ENCODE results near the gene P2RX2.

Gene P2RX2

GRCh38 chr12:132618683-132619043 lies at the start of gene P2RX2:
Gene P2RX2 (plus strand): TSS chr12:132618776. CDS start chr12:132618817, 41 bp downstream.
- no peak for DNase-seq

GRCh38 chr12:132568826-132569480 lies 49.6 kb upstream of the P2RX2 start:
- DNase-seq = no peak

GRCh38 chr12:132569856-132570480 lies 48.6 kb upstream of the P2RX2 start:
- DNase-seq = no peak

- DNase-seq = no peak
These were observed 47.9 kb upstream of the P2RX2 start for GRCh38 chr12:132570635-132571034.

GRCh38 chr12:132571051-132571450 lies 47.5 kb upstream of the P2RX2 start:
- no peak for DNase-seq

GRCh38 chr12:132571598-132571997 lies 47.0 kb upstream of the P2RX2 start:
- no peak for DNase-seq

GRCh38 chr12:132572106-132572505 lies 46.5 kb upstream of the P2RX2 start:
- no peak for DNase-seq

GRCh38 chr12:132572801-132573760 lies 45.5 kb upstream of the P2RX2 start:
- no peak for DNase-seq

- no peak for DNase-seq
These were observed 44.1 kb upstream of the P2RX2 start for GRCh38 chr12:132574271-132574996.

- DNase-seq = no peak
These were observed 42.9 kb upstream of the P2RX2 start for GRCh38 chr12:132575661-132576060.

GRCh38 chr12:132576701-132577100 lies 41.9 kb upstream of the P2RX2 start:
- DNase-seq = no peak

GRCh38 chr12:132577191-132577920 lies 41.2 kb upstream of the P2RX2 start:
- no peak for DNase-seq

- no peak for DNase-seq
These were observed 40.5 kb upstream of the P2RX2 start for GRCh38 chr12:132578118-132578517.

- no peak for DNase-seq
These were observed 39.8 kb upstream of the P2RX2 start for GRCh38 chr12:132578826-132579225.

- DNase-seq = no peak
These were observed 38.8 kb upstream of the P2RX2 start for GRCh38 chr12:132579744-132580143.

- DNase-seq = no peak
These were observed 37.8 kb upstream of the P2RX2 start for GRCh38 chr12:132580701-132581292.

- no peak for DNase-seq
These were observed 37.1 kb upstream of the P2RX2 start for GRCh38 chr12:132581348-132582057.

GRCh38 chr12:132582058-132582420 lies 36.5 kb upstream of the P2RX2 start:
- no peak for DNase-seq

GRCh38 chr12:132582582-132583410 lies 35.8 kb upstream of the P2RX2 start:
- DNase-seq = no peak

- DNase-seq = no peak
These were observed 35.2 kb upstream of the P2RX2 start for GRCh38 chr12:132583411-132583710.

- no peak for DNase-seq
These were observed 34.8 kb upstream of the P2RX2 start for GRCh38 chr12:132583736-132584135.
